Trophoblast cell (in vitro differentiated cells and primary cell): Measurements from ENCODE around the gene PRR9. TPM values are rescaled to one million over a fixed set of nuclear protein-coding genes. Genes with fewer than 3 reads are reported as not detected.

Source experiments
- DNase-seq, 2 donors: peaks; one replicate each; pipeline ENCODE4 v3.0.0-alpha.2; 2016
- H2AFZ ChIP-seq: 2 replicates; pipeline ENCODE4 v1.6.1; 2013; ENCODE audit warnings: low read length, moderate library complexity, mild to moderate bottlenecking; ENCODE audit not compliant: insufficient read depth, poor library complexity
- H2AK5ac ChIP-seq: 2 replicates; pipeline ENCODE4 v1.6.1; 2013; ENCODE audit warnings: mild to moderate bottlenecking, low read length
- H2BK120ac ChIP-seq: 2 replicates; pipeline ENCODE4 v1.6.1; 2013; ENCODE audit warnings: low read length, mild to moderate bottlenecking, moderate library complexity; ENCODE audit not compliant: insufficient read depth, poor library complexity
- H2BK12ac ChIP-seq: 2 replicates; pipeline ENCODE4 v1.6.1; 2013; ENCODE audit warnings: mild to moderate bottlenecking, low read length, moderate library complexity
- H2BK5ac ChIP-seq: 2 replicates; pipeline ENCODE4 v1.6.1; 2013; ENCODE audit warnings: low read length, low read depth, moderate library complexity, mild to moderate bottlenecking; ENCODE audit not compliant: poor library complexity
- H3K14ac ChIP-seq: 2 replicates; pipeline ENCODE4 v1.6.1; 2013; ENCODE audit warnings: mild to moderate bottlenecking, low read length
- H3K18ac ChIP-seq: 2 replicates; pipeline ENCODE4 v1.6.1; 2013; ENCODE audit warnings: mild to moderate bottlenecking, low read length
- H3K23ac ChIP-seq: 2 replicates; pipeline ENCODE4 v1.6.1; 2013; ENCODE audit warnings: low read length
- H3K27ac ChIP-seq: 2 replicates; pipeline ENCODE4 v1.5.1; 2013; ENCODE audit warnings: low read depth, mild to moderate bottlenecking, inconsistent platforms, low read length, moderate library complexity
- H3K27me3 ChIP-seq: 2 replicates; pipeline ENCODE4 v1.6.1; 2013; ENCODE audit warnings: inconsistent platforms, mild to moderate bottlenecking, low read length, moderate library complexity; ENCODE audit not compliant: insufficient read depth
- H3K36me3 ChIP-seq, 2 experiments: 1 replicate in 1 of 2; 2 replicates in 1 of 2; pipeline ENCODE4 v1.6.1; 2013; ENCODE audit warnings: low read length in 2 of 2, mild to moderate bottlenecking in 2 of 2, moderate library complexity in 1 of 2; ENCODE audit not compliant: insufficient read depth in 2 of 2, control insufficient read depth in 1 of 2
- H3K4ac ChIP-seq: 2 replicates; pipeline ENCODE4 v1.6.1; 2013; ENCODE audit warnings: low read depth, mild to moderate bottlenecking, low read length, moderate library complexity
- H3K4me1 ChIP-seq, 2 experiments: 1 replicate in 1 of 2; 2 replicates in 1 of 2; pipeline ENCODE4 v1.6.1; 2013; ENCODE audit warnings: low read length in 2 of 2, mild to moderate bottlenecking in 2 of 2, moderate library complexity in 1 of 2; ENCODE audit not compliant: insufficient read depth in 2 of 2, control insufficient read depth in 1 of 2
- H3K4me2 ChIP-seq: 2 replicates; pipeline ENCODE4 v1.6.1; 2013; ENCODE audit warnings: inconsistent platforms, mild to moderate bottlenecking, low read length, moderate library complexity
- H3K4me3 ChIP-seq: 2 replicates; pipeline ENCODE4 v1.5.1; 2013; ENCODE audit warnings: mild to moderate bottlenecking, low read depth, low read length, inconsistent platforms
- H3K79me1 ChIP-seq: one replicate; pipeline ENCODE4 v1.6.1; 2013; ENCODE audit warnings: low read length
- H3K79me2 ChIP-seq: 2 replicates; pipeline ENCODE4 v1.6.1; 2013; ENCODE audit warnings: low read length, mild to moderate bottlenecking; ENCODE audit not compliant: control insufficient read depth, insufficient read depth, poor library complexity
- H3K9ac ChIP-seq: 2 replicates; pipeline ENCODE4 v1.6.1; 2013; ENCODE audit warnings: mild to moderate bottlenecking, low read length
- H3K9me3 ChIP-seq: 2 replicates; pipeline ENCODE4 v1.6.1; 2013; ENCODE audit warnings: low read depth, mild to moderate bottlenecking, control low read depth, inconsistent platforms, low read length; ENCODE audit not compliant: insufficient read depth
- H4K12ac ChIP-seq: 2 replicates; pipeline ENCODE4 v1.6.1; 2013; ENCODE audit warnings: low read depth, mild to moderate bottlenecking, low read length, moderate library complexity
- H4K8ac ChIP-seq: 2 replicates; pipeline ENCODE4 v1.6.1; 2013; ENCODE audit warnings: low read depth, mild to moderate bottlenecking, low read length, moderate library complexity
- H4K91ac ChIP-seq: one replicate; pipeline ENCODE4 v1.6.1; 2013; ENCODE audit warnings: low read depth, mild to moderate bottlenecking, low read length, moderate library complexity
- WGBS: extraction: QIAGEN DNeasy Blood & Tissue Kit; methylation state at CpG from one replicate; pipeline ENCODE4 v1.1.7; 2013; ENCODE audit warnings: missing lambda C conversion rate; ENCODE audit not compliant: insufficient read length, insufficient coverage; ENCODE audit errors: extremely low coverage; 5-methylcytosine and 5-hydroxymethylcytosine counted together
- polyA plus RNA-seq: library from polyadenylated mRNA; stranded (reverse); fragments of 200-250 nt; gene quantifications from 2 replicates; pipeline ENCODE4 v1.2.3, GENCODE V29; 2013

PRR9 gene
- polyA plus RNA-seq = 738 and 794 TPM in 2 replicates

- DNase-seq = peak in 1 of 2 donors; percentile 18
- H3K14ac ChIP-seq = no peak within 1 kb of the TSS
- peak within 1 kb of the TSS; percentile 34 for H2BK120ac ChIP-seq
- H3K9ac ChIP-seq = no peak within 1 kb of the TSS
- H3K23ac ChIP-seq = no peak within 1 kb of the TSS
- H4K8ac ChIP-seq = no peak within 1 kb of the TSS
- peaks cover 6 to 9% of the 10 kb centered on the region in 2 experiments for H3K4me1 ChIP-seq
- H3K4me2 ChIP-seq = no peak within 1 kb of the TSS
- H2BK12ac ChIP-seq = no peak within 1 kb of the TSS
- H3K9me3 ChIP-seq = peaks cover 2% of the 10 kb centered on the region
- no peak within 1 kb of the TSS for H4K12ac ChIP-seq
- peak within 1 kb of the TSS; percentile 48 for H4K91ac ChIP-seq
- H3K79me1 ChIP-seq = no peaks in the 10 kb centered on the region
- H3K27me3 ChIP-seq = no peaks in the 10 kb centered on the region
- H3K4me3 ChIP-seq = no peak within 1 kb of the TSS
- no peak within 1 kb of the TSS for H2AFZ ChIP-seq
- no peaks in the 10 kb centered on the region for H3K79me2 ChIP-seq
- no peak within 1 kb of the TSS for H3K4ac ChIP-seq
- H3K27ac ChIP-seq = no peak within 1 kb of the TSS
- H2AK5ac ChIP-seq = no peak within 1 kb of the TSS
- peak within 1 kb of the TSS; percentile 27 for H2BK5ac ChIP-seq
- H3K36me3 ChIP-seq = no peaks in the 10 kb centered on the region
- WGBS = no CpG with 5 or more reads among the region's 3 CpGs
- no peak within 1 kb of the TSS for H3K18ac ChIP-seq
Observed at GRCh38 chr1:153217212-153217611, at the start of gene PRR9. TSS of gene PRR9 (plus strand) at chr1:153217584. CDS start at chr1:153218145, 561 bp downstream.

- Histone ChIP-seq H4K12ac (no peak overlapping the region), H3K4me1 (no peaks in the 10 kb centered on the region), H2BK5ac (no peak overlapping the region), H3K9me3 (no peaks in the 10 kb centered on the region), H3K14ac (no peak overlapping the region), H4K91ac (no peak overlapping the region), H2AFZ (no peak overlapping the region), H3K36me3 (no peaks in the 10 kb centered on the region), H3K18ac (no peak overlapping the region), H3K4me3 (no peak overlapping the region), H3K23ac (no peak overlapping the region), H2AK5ac (no peak overlapping the region), H3K27ac (no peak overlapping the region), H3K79me1 (no peaks in the 10 kb centered on the region), H3K9ac (no peak overlapping the region), H4K8ac (no peak overlapping the region), H3K4me2 (no peak overlapping the region), H3K27me3 (no peaks in the 10 kb centered on the region), H2BK120ac (no peak overlapping the region), H2BK12ac (no peak overlapping the region), H3K79me2 (no peaks in the 10 kb centered on the region), H3K4ac (no peak overlapping the region)
- DNase-seq = peak in 1 of 2 donors; percentile 15
- WGBS = no CpG with 5 or more reads among the region's 2 CpGs
Observed at GRCh38 chr1:153168686-153169085, 48.7 kb upstream of the PRR9 start.

GRCh38 chr1:153174624-153175023, 42.8 kb upstream of the PRR9 start:
- Histone ChIP-seq H2BK12ac (no peak overlapping the region), H2AK5ac (no peak overlapping the region), H4K8ac (no peak overlapping the region), H2BK5ac (no peak overlapping the region), H3K79me1 (no peaks in the 10 kb centered on the region), H3K27me3 (no peaks in the 10 kb centered on the region), H2AFZ (no peak overlapping the region), H3K9ac (no peak overlapping the region), H4K12ac (no peak overlapping the region), H3K18ac (no peak overlapping the region), H3K4me3 (no peak overlapping the region), H3K14ac (no peak overlapping the region), H2BK120ac (no peak overlapping the region), H3K4me2 (no peak overlapping the region), H3K23ac (no peak overlapping the region), H3K4me1 (no peaks in the 10 kb centered on the region), H3K4ac (no peak overlapping the region), H3K27ac (no peak overlapping the region), H3K9me3 (no peaks in the 10 kb centered on the region), H4K91ac (no peak overlapping the region), H3K79me2 (no peaks in the 10 kb centered on the region), H3K36me3 (no peaks in the 10 kb centered on the region)
- peak in 1 of 2 donors; percentile 23 for DNase-seq

GRCh38 chr1:153178922-153179321, 38.5 kb upstream of the PRR9 start:
- Histone ChIP-seq H2AFZ (no peak overlapping the region), H3K23ac (no peak overlapping the region), H4K8ac (no peak overlapping the region), H2BK5ac (no peak overlapping the region), H3K79me1 (no peaks in the 10 kb centered on the region), H3K79me2 (no peaks in the 10 kb centered on the region), H3K36me3 (no peaks in the 10 kb centered on the region), H3K27me3 (no peaks in the 10 kb centered on the region), H2BK12ac (no peak overlapping the region), H3K9me3 (no peaks in the 10 kb centered on the region), H3K4me2 (no peak overlapping the region), H3K4me3 (no peak overlapping the region), H3K4me1 (no peaks in the 10 kb centered on the region), H4K12ac (no peak overlapping the region), H3K4ac (no peak overlapping the region), H2AK5ac (no peak overlapping the region), H4K91ac (no peak overlapping the region), H3K14ac (no peak overlapping the region), H3K18ac (no peak overlapping the region), H2BK120ac (no peak overlapping the region), H3K27ac (no peak overlapping the region), H3K9ac (no peak overlapping the region)
- no peak for DNase-seq
